Osteocyte (in vitro differentiated cells): ENCODE results near the gene BHLHE23. TPM values are rescaled to one million over a fixed set of nuclear protein-coding genes. Genes with fewer than 3 reads are reported as not detected.

Experiments
- DNase-seq: peaks from one replicate; pipeline ENCODE4 v3.0.0; 2021; ENCODE audit warnings: mixed read lengths; ENCODE audit not compliant: unreplicated experiment; ENCODE audit errors: extremely low spot score
- H3K27ac Mint-ChIP-seq: one replicate; pipeline ENCODE4 v1.8.0; 2021; ENCODE audit warnings: mild to moderate bottlenecking, mixed read lengths; ENCODE audit not compliant: unreplicated experiment
- H3K27me3 Mint-ChIP-seq: one replicate; pipeline ENCODE4 v1.8.0; 2021; ENCODE audit warnings: mixed read lengths; ENCODE audit not compliant: unreplicated experiment
- H3K36me3 Mint-ChIP-seq: one replicate; pipeline ENCODE4 v1.8.0; 2021; ENCODE audit warnings: mixed read lengths; ENCODE audit not compliant: unreplicated experiment
- H3K4me1 Mint-ChIP-seq: one replicate; pipeline ENCODE4 v1.8.0; 2021; ENCODE audit warnings: mixed read lengths; ENCODE audit not compliant: unreplicated experiment
- H3K4me3 Mint-ChIP-seq: one replicate; pipeline ENCODE4 v1.8.0; 2021; ENCODE audit warnings: mild to moderate bottlenecking, moderate library complexity, mixed read lengths; ENCODE audit not compliant: unreplicated experiment
- H3K9me3 Mint-ChIP-seq: one replicate; pipeline ENCODE4 v1.8.0; 2021; ENCODE audit warnings: mixed read lengths; ENCODE audit not compliant: unreplicated experiment
- CTCF ChIP-seq: fragments of 200-600 bp; sonication (generic); IDR thresholded peaks from 2 replicates; pipeline ENCODE4 v1.5.0; 2021; ENCODE audit warnings: antibody characterized with exemption, mild to moderate bottlenecking, moderate library complexity
- total RNA-seq: library from RNA; stranded (reverse); gene quantifications from 2 replicates; pipeline ENCODE4 v1.2.1, GENCODE V29; 2021

The BHLHE23 gene
- total RNA-seq, 1 donor from 2014 or later: not detected

GRCh38 chr20:62966212-62967148 lies 40.3 kb downstream of the BHLHE23 start:
- Mint-ChIP-seq H3K27ac (no peak overlapping the region), H3K4me3 (no peak overlapping the region), H3K4me1 (no peaks in the 10 kb centered on the region), H3K27me3 (peaks cover 21% of the 10 kb centered on the region), H3K9me3 (no peaks in the 10 kb centered on the region), H3K36me3 (no peaks in the 10 kb centered on the region)
- no peak for DNase-seq
- no peak for TF ChIP-seq CTCF

DNA sequence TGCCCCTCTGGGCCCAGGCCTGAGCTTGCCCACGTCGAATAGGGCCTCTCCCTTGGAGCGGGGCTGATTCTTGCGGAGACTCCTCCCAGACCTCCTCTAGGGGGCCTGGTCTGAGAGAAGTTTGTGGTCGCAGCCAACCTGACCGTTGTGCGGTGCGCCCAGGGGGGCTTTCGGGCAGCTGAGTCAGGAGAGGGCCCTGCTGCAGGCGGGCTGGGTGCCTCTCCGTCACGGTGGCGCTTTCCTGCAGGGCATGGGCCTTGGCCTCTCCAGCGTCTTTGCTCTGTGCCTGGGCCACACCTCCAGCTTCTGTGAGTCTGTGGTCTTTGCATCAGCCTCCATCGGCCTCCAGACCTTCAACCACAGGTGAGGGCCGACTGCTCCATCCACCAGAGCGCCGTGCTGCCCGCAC lies 41.4 kb downstream of the BHLHE23 start:
- H3K4me3 Mint-ChIP-seq: no peak overlapping the region
- H3K4me1 Mint-ChIP-seq: no peaks in the 10 kb centered on the region
- TF ChIP-seq CTCF: no peak
- H3K9me3 Mint-ChIP-seq: no peaks in the 10 kb centered on the region
- peaks cover 19% of the 10 kb centered on the region for H3K27me3 Mint-ChIP-seq
- DNase-seq: no peak
- no peaks in the 10 kb centered on the region for H3K36me3 Mint-ChIP-seq
- H3K27ac Mint-ChIP-seq: no peak overlapping the region

- H3K4me1 Mint-ChIP-seq: no peaks in the 10 kb centered on the region
- H3K27me3 Mint-ChIP-seq: peaks cover 15% of the 10 kb centered on the region
- no peaks in the 10 kb centered on the region for H3K36me3 Mint-ChIP-seq
These were observed 42.1 kb downstream of the BHLHE23 start for GRCh38 chr20:62964700-62965099.

DNA sequence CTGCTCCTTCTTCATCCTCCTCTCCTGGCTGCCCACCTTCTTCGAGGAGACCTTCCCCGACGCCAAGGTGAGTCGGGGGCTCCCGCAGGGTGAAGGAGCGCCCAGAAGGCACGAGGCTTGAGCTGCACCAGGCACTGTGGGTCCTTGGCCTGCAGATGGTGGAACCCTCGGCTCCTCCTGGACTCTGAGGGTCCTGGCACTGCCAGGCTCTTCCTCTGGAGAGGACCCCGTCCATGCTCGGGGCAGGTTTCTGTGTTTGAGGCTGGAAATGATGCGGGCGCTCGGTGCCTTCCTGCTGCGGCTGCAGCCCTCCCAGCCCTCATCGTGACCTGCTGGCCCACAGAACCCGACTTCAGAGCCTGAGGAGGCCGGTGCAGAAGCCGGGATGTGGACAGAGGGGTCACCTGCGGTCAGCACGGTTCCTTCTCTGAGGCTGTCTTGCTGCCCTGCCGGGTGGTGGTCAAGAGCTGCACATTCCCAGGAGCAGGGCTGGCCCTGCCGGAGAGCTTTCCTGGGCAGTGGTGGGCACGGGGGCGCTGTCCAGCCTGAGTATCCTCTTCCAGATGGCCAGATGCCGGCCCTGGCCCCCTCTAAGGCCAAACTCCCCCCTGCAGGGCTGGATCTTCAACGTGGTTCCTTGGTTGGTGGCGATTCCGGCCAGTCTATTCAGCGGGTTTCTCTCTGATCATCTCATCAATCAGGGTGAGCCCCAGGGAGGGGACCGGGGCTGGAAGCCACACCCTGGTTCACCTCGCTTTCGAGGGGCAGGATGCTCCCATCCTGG lies 43.0 kb downstream of the BHLHE23 start:
- no peak for DNase-seq
- no peaks in the 10 kb centered on the region for H3K36me3 Mint-ChIP-seq
- H3K27ac Mint-ChIP-seq: no peak overlapping the region
- peaks cover 12% of the 10 kb centered on the region for H3K27me3 Mint-ChIP-seq
- no peaks in the 10 kb centered on the region for H3K9me3 Mint-ChIP-seq
- H3K4me3 Mint-ChIP-seq: no peak overlapping the region
- no peaks in the 10 kb centered on the region for H3K4me1 Mint-ChIP-seq
- no peak for TF ChIP-seq CTCF

More at GRCh38 chr20:62964700-62965099, 42.1 kb downstream of the BHLHE23 start:
- Mint-ChIP-seq H3K9me3 (no peaks in the 10 kb centered on the region), H3K27ac (no peak overlapping the region), H3K4me3 (no peak overlapping the region)
- no peak for TF ChIP-seq CTCF
- DNase-seq: no peak
